Cardiac muscle cell (in vitro differentiated cells and primary cell): ENCODE results near the gene CASZ1. TPM values are rescaled to one million over a fixed set of nuclear protein-coding genes. Genes with fewer than 3 reads are reported as not detected.
A peak's percentile ranks its signal among the peaks of the same experiment; 100 is the strongest.

ENCODE experiments used
- DNase-seq, 2 donors: peaks; one replicate each; pipeline versions ENCODE4 v3.0.0 to v3.0.0-alpha.2; 2010 to 2017; ENCODE audit warnings: low read depth in 1 of 2, low spot score in 1 of 2
- H3K27ac ChIP-seq: fragments of 200-600 bp; sonication (generic); 2 replicates; pipeline ENCODE4 v1.5.1; 2016
- H3K27me3 ChIP-seq: fragments of 200-600 bp; sonication (generic); 2 replicates; pipeline ENCODE4 v1.6.0; 2016; ENCODE audit warnings: control low read depth
- H3K36me3 ChIP-seq: fragments of 200-600 bp; sonication (generic); 2 replicates; pipeline ENCODE4 v1.5.1; 2016; ENCODE audit warnings: control low read depth
- H3K4me1 ChIP-seq: fragments of 200-600 bp; sonication (generic); 2 replicates; pipeline ENCODE4 v1.8.1; 2017; ENCODE audit warnings: low read depth, mild to moderate bottlenecking, mixed run types
- H3K4me3 ChIP-seq: fragments of 200-600 bp; sonication (generic); 2 replicates; pipeline ENCODE4 v1.5.1; 2016; ENCODE audit warnings: mild to moderate bottlenecking
- H3K9me3 ChIP-seq: fragments of 200-600 bp; sonication (generic); 2 replicates; pipeline ENCODE4 v1.5.1; 2017; ENCODE audit warnings: low read depth, mild to moderate bottlenecking, control low read depth
- polyA plus RNA-seq: library from polyadenylated mRNA; unstranded; fragments of >200 nt; fragmentation: Nextera tagmentation; extraction: Ambion mirVana; gene quantifications from 2 replicates; pipeline ENCODE4 v1.2.1, GENCODE V29; 2016
- total RNA-seq: library from RNA; depleted of rRNA; stranded (reverse); fragments of >200 nt; gene quantifications from 2 replicates; pipeline ENCODE4 v1.2.3, GENCODE V29; 2016
- TF ChIP-seq, protein P1 (sequence below): IDR thresholded peaks from 2 replicates; pipeline ENCODE4 v1.5.1; 2012; ENCODE audit warnings: low read depth, mild to moderate bottlenecking, low read length

Gene CASZ1
- total and polyA plus RNA-seq, 2 experiments from 2014 or later: 53.5 to 87.3 TPM

DNA sequence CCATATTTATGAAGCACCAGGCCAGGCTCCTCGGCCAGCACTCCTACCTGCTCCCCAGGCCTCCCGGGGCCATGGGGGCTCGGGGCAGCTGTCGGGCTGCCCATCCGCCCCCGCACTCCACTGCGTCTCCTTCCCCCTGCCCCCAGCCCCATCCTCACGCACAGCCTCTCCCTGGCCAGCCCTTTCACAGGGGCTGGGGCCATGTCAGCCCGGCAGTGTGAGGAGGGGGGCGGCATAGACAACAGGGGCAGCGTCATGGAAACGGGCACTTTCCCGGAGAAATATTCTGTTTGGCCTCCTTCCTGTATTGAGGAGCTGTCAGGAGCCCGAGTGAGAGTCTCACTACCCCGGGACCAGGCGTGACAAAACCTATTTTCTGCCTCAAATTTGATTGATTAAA lies 87.3 kb downstream of the CASZ1 start:
- TF ChIP-seq, protein P1, sequence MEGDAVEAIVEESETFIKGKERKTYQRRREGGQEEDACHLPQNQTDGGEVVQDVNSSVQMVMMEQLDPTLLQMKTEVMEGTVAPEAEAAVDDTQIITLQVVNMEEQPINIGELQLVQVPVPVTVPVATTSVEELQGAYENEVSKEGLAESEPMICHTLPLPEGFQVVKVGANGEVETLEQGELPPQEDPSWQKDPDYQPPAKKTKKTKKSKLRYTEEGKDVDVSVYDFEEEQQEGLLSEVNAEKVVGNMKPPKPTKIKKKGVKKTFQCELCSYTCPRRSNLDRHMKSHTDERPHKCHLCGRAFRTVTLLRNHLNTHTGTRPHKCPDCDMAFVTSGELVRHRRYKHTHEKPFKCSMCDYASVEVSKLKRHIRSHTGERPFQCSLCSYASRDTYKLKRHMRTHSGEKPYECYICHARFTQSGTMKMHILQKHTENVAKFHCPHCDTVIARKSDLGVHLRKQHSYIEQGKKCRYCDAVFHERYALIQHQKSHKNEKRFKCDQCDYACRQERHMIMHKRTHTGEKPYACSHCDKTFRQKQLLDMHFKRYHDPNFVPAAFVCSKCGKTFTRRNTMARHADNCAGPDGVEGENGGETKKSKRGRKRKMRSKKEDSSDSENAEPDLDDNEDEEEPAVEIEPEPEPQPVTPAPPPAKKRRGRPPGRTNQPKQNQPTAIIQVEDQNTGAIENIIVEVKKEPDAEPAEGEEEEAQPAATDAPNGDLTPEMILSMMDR: no peak
- no peaks in the 10 kb centered on the region for H3K27me3 ChIP-seq
- no peaks in the 10 kb centered on the region for H3K36me3 ChIP-seq
- H3K9me3 ChIP-seq: no peaks in the 10 kb centered on the region
- no peak overlapping the region for H3K4me3 ChIP-seq
- DNase-seq: no peak
- H3K27ac ChIP-seq: peak overlapping the region; percentile 35
- H3K4me1 ChIP-seq: peaks cover 65% of the 10 kb centered on the region

DNA sequence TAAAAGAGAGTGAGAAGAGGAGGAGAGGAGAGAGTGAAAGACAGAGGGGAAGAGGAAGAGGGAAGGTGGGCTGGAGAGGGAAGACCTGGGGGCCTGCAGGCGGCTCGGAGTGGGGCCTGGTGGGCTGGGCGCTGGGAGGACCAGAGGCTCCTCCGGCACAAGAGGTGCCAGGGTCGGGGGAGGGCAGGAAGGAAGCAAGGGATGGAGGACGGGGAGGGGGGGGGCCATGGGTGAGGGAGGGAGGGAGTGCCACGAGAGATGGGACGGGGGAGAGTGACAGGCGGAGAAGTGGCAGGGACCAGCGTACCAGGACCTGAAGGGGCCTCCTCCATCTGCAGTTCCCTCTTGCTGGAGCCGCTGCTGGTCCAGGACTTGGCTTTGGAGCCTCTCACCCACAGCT lies 87.7 kb downstream of the CASZ1 start:
- H3K4me3 ChIP-seq: no peak overlapping the region
- H3K36me3 ChIP-seq: no peaks in the 10 kb centered on the region
- no peak overlapping the region for H3K27ac ChIP-seq
- no peak for DNase-seq
- peaks cover 64% of the 10 kb centered on the region for H3K4me1 ChIP-seq
- H3K9me3 ChIP-seq: no peaks in the 10 kb centered on the region
- TF ChIP-seq, protein P1: no peak
- no peaks in the 10 kb centered on the region for H3K27me3 ChIP-seq

DNA sequence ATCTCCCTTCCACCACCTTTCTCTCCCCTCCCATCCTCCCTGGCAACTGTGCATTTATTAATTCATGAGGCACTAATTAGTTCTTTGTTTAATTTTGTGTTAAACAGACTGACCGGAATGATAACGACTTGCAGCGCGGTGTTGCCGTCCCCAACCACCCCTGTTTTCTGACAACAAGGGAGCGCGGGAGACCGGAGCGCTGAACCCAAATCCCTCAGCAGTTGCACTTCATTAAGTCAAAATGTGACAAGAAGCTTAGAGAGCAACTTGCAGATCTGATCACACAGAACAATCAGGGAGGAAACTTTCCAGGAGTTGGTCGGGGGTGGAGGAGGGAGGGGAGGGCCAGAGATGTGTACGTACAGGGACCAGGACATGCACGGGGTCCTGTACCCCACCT lies 89.2 kb downstream of the CASZ1 start:
- peaks cover 51% of the 10 kb centered on the region for H3K4me1 ChIP-seq
- no peaks in the 10 kb centered on the region for H3K36me3 ChIP-seq
- TF ChIP-seq, protein P1: no peak
- H3K27me3 ChIP-seq: no peaks in the 10 kb centered on the region
- H3K27ac ChIP-seq: peak overlapping the region; percentile 3
- H3K9me3 ChIP-seq: no peaks in the 10 kb centered on the region
- DNase-seq: no peak
- no peak overlapping the region for H3K4me3 ChIP-seq

DNA sequence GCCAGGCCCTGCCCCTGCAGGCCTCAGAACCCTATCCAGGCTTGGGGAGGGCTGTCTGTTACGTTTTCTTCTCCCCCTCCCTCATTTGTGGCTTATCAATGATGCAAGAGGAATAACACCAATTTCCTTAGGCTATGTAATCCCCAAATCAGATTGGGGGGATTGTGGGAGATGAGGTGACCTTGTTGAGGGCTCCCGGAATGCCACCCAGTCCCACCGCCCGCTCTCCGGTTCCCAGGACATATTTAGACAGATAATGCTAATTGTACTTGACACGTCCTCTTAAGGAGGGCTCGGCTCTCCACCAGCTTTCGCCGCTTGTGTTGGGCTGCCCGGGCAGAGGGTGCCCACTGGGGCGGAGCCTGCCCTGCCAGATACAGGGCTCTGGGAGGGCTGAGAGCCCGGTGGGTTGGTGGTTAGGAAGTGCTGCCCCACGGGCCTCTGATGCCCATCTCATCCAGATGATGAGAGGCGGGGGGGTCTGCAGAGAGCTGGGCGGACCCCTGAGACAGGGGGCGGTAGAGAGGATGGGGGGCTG lies 90.0 kb downstream of the CASZ1 start:
- Histone ChIP-seq H3K4me3 (no peak overlapping the region), H3K4me1 (peaks cover 51% of the 10 kb centered on the region), H3K36me3 (no peaks in the 10 kb centered on the region), H3K27me3 (no peaks in the 10 kb centered on the region), H3K27ac (peak overlapping the region; percentile 28), H3K9me3 (no peaks in the 10 kb centered on the region)
- TF ChIP-seq, protein P1: no peak
- no peak for DNase-seq

DNA sequence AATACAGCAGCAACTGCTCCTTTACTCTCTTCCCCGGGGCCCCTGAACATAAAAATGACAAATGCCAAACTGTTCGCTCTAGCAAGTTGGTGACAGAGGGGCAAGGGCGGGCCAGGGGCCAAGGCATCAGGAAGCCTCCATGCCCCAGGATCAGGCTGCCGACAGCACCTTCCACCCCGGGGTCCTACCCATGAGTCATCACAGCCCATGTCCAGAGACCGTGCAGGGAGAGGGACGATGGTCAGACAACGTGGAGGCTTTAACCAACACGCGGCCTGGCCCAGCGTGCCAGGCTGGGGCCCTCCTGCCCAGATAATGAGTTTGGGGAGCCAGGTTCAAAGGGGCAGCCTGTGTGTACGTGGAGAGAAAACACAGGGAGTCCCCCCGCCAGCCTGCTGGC lies 90.5 kb downstream of the CASZ1 start:
- Histone ChIP-seq H3K36me3 (no peaks in the 10 kb centered on the region), H3K9me3 (no peaks in the 10 kb centered on the region), H3K27ac (peak overlapping the region; percentile 28), H3K4me3 (no peak overlapping the region), H3K4me1 (peaks cover 51% of the 10 kb centered on the region), H3K27me3 (no peaks in the 10 kb centered on the region)
- no peak for DNase-seq
- TF ChIP-seq, protein P1: no peak
